HCT116 (cell line): ENCODE measurements around the gene PNMA8C. TPM values are rescaled to one million over a fixed set of nuclear protein-coding genes. Genes with fewer than 3 reads are reported as not detected.

Source experiments
- ATAC-seq: fragments of 200-7000 bp; cut with Tn5 transposase; 2 replicates; pipeline ENCODE4 v1.9.1; 2020; ENCODE audit warnings: mild to moderate bottlenecking, moderate library complexity
- BruUV-seq: library from RNA; stranded (reverse); fragments of 400-500 nt; replicated peaks from 2 replicates; lab custom pipeline; 2021; lab: Mats Ljungman, UMichigan
- CTCF ChIA-PET: fragments of 300-600 bp; sonication (Branson Sonifier 250); formaldehyde crosslinking; loops from one replicate; lab custom pipeline; 2021; ENCODE audit warnings: antibody characterized with exemption; lab: Charles Lee
- POLR2A ChIA-PET: fragments of 300-600, 350-600 bp; sonication (Branson Sonifier 250); formaldehyde crosslinking; loops from one replicate; lab custom pipeline; 2021; ENCODE audit warnings: antibody characterized with exemption; lab: Charles Lee
- RAD21 ChIA-PET, 2 experiments: fragments of 300-600 bp; sonication (Branson Sonifier 250); formaldehyde crosslinking; loops; one replicate each; lab custom pipeline; 2023; ENCODE audit warnings: low total read pairs in 2 of 2; ENCODE audit not compliant: uncharacterized antibody in 2 of 2, unreplicated experiment in 2 of 2, low non-redundant PET in 1 of 2; lab: Charles Lee
- DNase-seq: peaks from one replicate; pipeline ENCODE4 v3.0.0-alpha.2; 2010; ENCODE audit warnings: low read depth, low spot score
- H2AFZ ChIP-seq: fragments of 200-600 bp; shearing (Covaris generic), sonication (generic); 2 replicates; pipeline ENCODE4 v1.6.1; 2017; ENCODE audit warnings: low read depth, mixed run types, mixed read lengths, antibody characterized with exemption, low read length; ENCODE audit not compliant: poor library complexity, severe bottlenecking
- H3K27ac ChIP-seq: 2 replicates; pipeline ENCODE4 v1.5.1; 2012; ENCODE audit warnings: low read depth, low read length
- H3K27me3 ChIP-seq: fragments of 200-600 bp; sonication (generic); 2 replicates; pipeline ENCODE4 v1.6.1; 2016; ENCODE audit warnings: mixed run types, low read length, mixed read lengths; ENCODE audit not compliant: insufficient read depth
- H3K36me3 ChIP-seq, 2 experiments: fragments of 200-500 bp in 1 of 2; fragments of 200-600 bp in 1 of 2; sonication (Bioruptor generic) in 1 of 2; sonication (generic) in 1 of 2; 2 replicates each; pipeline versions ENCODE4 v1.5.1 to v1.6.1; 2014 to 2016; ENCODE audit warnings: low read length in 2 of 2, inconsistent platforms in 1 of 2, mixed read lengths in 1 of 2, mixed run types in 1 of 2; ENCODE audit not compliant: insufficient read depth in 2 of 2, control insufficient read depth in 1 of 2
- H3K4me1 ChIP-seq, 2 experiments: fragments of 200-600 bp in 1 of 2; sonication (generic) in 1 of 2; 2 replicates each; pipeline versions ENCODE4 v1.5.1 to v1.6.1; 2012 to 2017; ENCODE audit warnings: low read length in 2 of 2, inconsistent platforms in 1 of 2, mild to moderate bottlenecking in 1 of 2, mixed read lengths in 1 of 2, mixed run types in 1 of 2, moderate library complexity in 1 of 2; ENCODE audit not compliant: insufficient read depth in 2 of 2, control insufficient read depth in 1 of 2
- H3K4me2 ChIP-seq: fragments of 200-600 bp; sonication (generic); 2 replicates; pipeline ENCODE4 v1.6.1; 2017; ENCODE audit warnings: mixed run types, low read length, mixed read lengths
- H3K4me3 ChIP-seq, 2 experiments: fragments of 200-600 bp in 1 of 2; sonication (generic) in 1 of 2; replicated peaks in 1 of 2; 2 replicates each; pipeline ENCODE4 v1.5.1; 2011 to 2016; ENCODE audit warnings: low read length in 2 of 2, control low read depth in 1 of 2, low read depth in 1 of 2, mild to moderate bottlenecking in 1 of 2, mixed read lengths in 1 of 2, mixed run types in 1 of 2
- H3K79me2 ChIP-seq: fragments of 200-600 bp; sonication (generic); 2 replicates; pipeline ENCODE4 v1.6.1; 2017; ENCODE audit warnings: mild to moderate bottlenecking, mixed run types, low read length, moderate library complexity, mixed read lengths; ENCODE audit not compliant: insufficient read depth
- H3K9ac ChIP-seq: fragments of 200-600 bp; sonication (generic); 2 replicates; pipeline ENCODE4 v1.6.1; 2016; ENCODE audit warnings: low read length, mixed read lengths
- H3K9me2 ChIP-seq: fragments of 200-600 bp; sonication (generic), shearing (Covaris generic); 2 replicates; pipeline ENCODE4 v1.6.1; 2017; ENCODE audit warnings: mixed run types, mild to moderate bottlenecking, moderate library complexity; ENCODE audit not compliant: insufficient read depth
- H3K9me3 ChIP-seq, 2 experiments: fragments of 200-500 bp in 1 of 2; fragments of 200-600 bp in 1 of 2; sonication (Bioruptor generic) in 1 of 2; sonication (generic) in 1 of 2; 2 replicates each; pipeline ENCODE4 v1.6.1; 2014 to 2017; ENCODE audit warnings: low read length in 2 of 2, mixed read lengths in 2 of 2, inconsistent platforms in 1 of 2, low read depth in 1 of 2, mild to moderate bottlenecking in 1 of 2, mixed run types in 1 of 2, moderate library complexity in 1 of 2; ENCODE audit not compliant: control insufficient read depth in 1 of 2, insufficient read depth in 1 of 2
- H4K20me1 ChIP-seq: fragments of 200-600 bp; sonication (generic), shearing (Covaris generic); 2 replicates; pipeline ENCODE4 v1.6.1; 2017; ENCODE audit warnings: mixed run types, mild to moderate bottlenecking, moderate library complexity; ENCODE audit not compliant: insufficient read depth
- ATF3 ChIP-seq: IDR thresholded peaks from 2 replicates; pipeline ENCODE4 v1.6.1; 2012
- CEBPB ChIP-seq: IDR thresholded peaks from 2 replicates; pipeline ENCODE4 v1.6.1; 2012; ENCODE audit warnings: low read depth
- EZH2phosphoT487 ChIP-seq: fragments of 200-600 bp; IDR thresholded peaks from 2 replicates; pipeline ENCODE4 v1.6.1; 2018; ENCODE audit warnings: antibody characterized with exemption, borderline replicate concordance
- POLR2A ChIP-seq: IDR thresholded peaks from 2 replicates; pipeline ENCODE4 v1.7.0; 2011; ENCODE audit warnings: borderline replicate concordance; ENCODE audit not compliant: insufficient read depth, insufficient read length; ENCODE audit errors: extremely low read depth
- POLR2AphosphoS5 ChIP-seq: IDR thresholded peaks from 2 replicates; pipeline ENCODE4 v1.6.1; 2011; ENCODE audit warnings: mild to moderate bottlenecking, low read depth, low read length, moderate library complexity
- RAD21 ChIP-seq: IDR thresholded peaks from 2 replicates; pipeline ENCODE4 v1.6.1; 2012; ENCODE audit warnings: low read depth, mild to moderate bottlenecking
- SRF ChIP-seq: IDR thresholded peaks from 2 replicates; pipeline ENCODE4 v1.6.1; 2012; ENCODE audit warnings: low read depth
- TCF7L2 ChIP-seq: IDR thresholded peaks from 2 replicates; pipeline ENCODE4 v1.7.0; 2011; ENCODE audit warnings: borderline replicate concordance, inconsistent platforms; ENCODE audit not compliant: insufficient read depth, insufficient read length; ENCODE audit errors: extremely low read depth
- YY1 ChIP-seq: IDR thresholded peaks from 2 replicates; pipeline ENCODE4 v1.6.1; 2011; ENCODE audit warnings: low read length, low read depth, moderate library complexity, mild to moderate bottlenecking; ENCODE audit not compliant: insufficient replicate concordance; ENCODE audit errors: extremely low read depth
- ZNF274 ChIP-seq: fragments of 200-500 bp; sonication (Bioruptor generic); IDR thresholded peaks from 2 replicates; pipeline ENCODE4 v1.6.1; 2014; ENCODE audit warnings: mild to moderate bottlenecking, low read depth, low read length, inconsistent platforms
- intact Hi-C: fragments of 100-400 bp; cut with micrococcal nuclease; formaldehyde crosslinking; loops from 2 replicates; pipeline ENCODE4 v1.10.0; 2022
- total RNA-seq: library from RNA; stranded (reverse); gene quantifications from one replicate; pipeline ENCODE4 v1.2.1, GENCODE V29; 2021; ENCODE audit not compliant: unreplicated experiment
- TF ChIP-seq, protein P1 (sequence below): IDR thresholded peaks from 2 replicates; pipeline ENCODE4 v1.6.1; 2012
- TF ChIP-seq, protein P2 (sequence below): IDR thresholded peaks from 2 replicates; pipeline ENCODE4 v1.6.1; 2012; ENCODE audit warnings: low read depth

PNMA8C gene
- total RNA-seq, 1 experiment from 2014 or later: not detected

GRCh38 chr19:46451352-46451751, 22.6 kb upstream of the PNMA8C start:
- Histone ChIP-seq H3K27ac (no peak overlapping the region), H3K36me3 (no peaks in the 10 kb centered on the region), H3K79me2 (no peaks in the 10 kb centered on the region), H3K4me3 (no peak overlapping the region), H2AFZ (no peak overlapping the region), H3K4me1 (no peaks in the 10 kb centered on the region), H3K9ac (no peak overlapping the region), H3K27me3 (no peaks in the 10 kb centered on the region), H3K4me2 (no peak overlapping the region), H4K20me1 (no peaks in the 10 kb centered on the region), H3K9me2 (no peaks in the 10 kb centered on the region), H3K9me3 (no peaks in the 10 kb centered on the region)
- POLR2A ChIA-PET: no interaction called here
- DNase-seq (no peak), ATAC-seq (no peak)
- no TSS peak for BruUV-seq
- RAD21 ChIA-PET: interaction anchor here in 1 of 2 experiments (0.6 kb wide), 1 partner anchor 27 kb away, joined by 4 read pairs; no protein-coding TSS in a partner anchor
- TF ChIP-seq CEBPB: no peak
- no peak for TF ChIP-seq TCF7L2
- no peak for TF ChIP-seq YY1
- TF ChIP-seq POLR2A: no peak
- TF ChIP-seq, protein P1, sequence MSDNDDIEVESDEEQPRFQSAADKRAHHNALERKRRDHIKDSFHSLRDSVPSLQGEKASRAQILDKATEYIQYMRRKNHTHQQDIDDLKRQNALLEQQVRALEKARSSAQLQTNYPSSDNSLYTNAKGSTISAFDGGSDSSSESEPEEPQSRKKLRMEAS: no peak
- no peak for TF ChIP-seq POLR2AphosphoS5
- TF ChIP-seq RAD21: no peak
- no peak for TF ChIP-seq ATF3
- TF ChIP-seq ZNF274: no peak
- no peak for TF ChIP-seq SRF
- TF ChIP-seq EZH2phosphoT487: no peak
- TF ChIP-seq, protein P2, sequence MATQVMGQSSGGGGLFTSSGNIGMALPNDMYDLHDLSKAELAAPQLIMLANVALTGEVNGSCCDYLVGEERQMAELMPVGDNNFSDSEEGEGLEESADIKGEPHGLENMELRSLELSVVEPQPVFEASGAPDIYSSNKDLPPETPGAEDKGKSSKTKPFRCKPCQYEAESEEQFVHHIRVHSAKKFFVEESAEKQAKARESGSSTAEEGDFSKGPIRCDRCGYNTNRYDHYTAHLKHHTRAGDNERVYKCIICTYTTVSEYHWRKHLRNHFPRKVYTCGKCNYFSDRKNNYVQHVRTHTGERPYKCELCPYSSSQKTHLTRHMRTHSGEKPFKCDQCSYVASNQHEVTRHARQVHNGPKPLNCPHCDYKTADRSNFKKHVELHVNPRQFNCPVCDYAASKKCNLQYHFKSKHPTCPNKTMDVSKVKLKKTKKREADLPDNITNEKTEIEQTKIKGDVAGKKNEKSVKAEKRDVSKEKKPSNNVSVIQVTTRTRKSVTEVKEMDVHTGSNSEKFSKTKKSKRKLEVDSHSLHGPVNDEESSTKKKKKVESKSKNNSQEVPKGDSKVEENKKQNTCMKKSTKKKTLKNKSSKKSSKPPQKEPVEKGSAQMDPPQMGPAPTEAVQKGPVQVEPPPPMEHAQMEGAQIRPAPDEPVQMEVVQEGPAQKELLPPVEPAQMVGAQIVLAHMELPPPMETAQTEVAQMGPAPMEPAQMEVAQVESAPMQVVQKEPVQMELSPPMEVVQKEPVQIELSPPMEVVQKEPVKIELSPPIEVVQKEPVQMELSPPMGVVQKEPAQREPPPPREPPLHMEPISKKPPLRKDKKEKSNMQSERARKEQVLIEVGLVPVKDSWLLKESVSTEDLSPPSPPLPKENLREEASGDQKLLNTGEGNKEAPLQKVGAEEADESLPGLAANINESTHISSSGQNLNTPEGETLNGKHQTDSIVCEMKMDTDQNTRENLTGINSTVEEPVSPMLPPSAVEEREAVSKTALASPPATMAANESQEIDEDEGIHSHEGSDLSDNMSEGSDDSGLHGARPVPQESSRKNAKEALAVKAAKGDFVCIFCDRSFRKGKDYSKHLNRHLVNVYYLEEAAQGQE: no peak
- CTCF ChIA-PET: no interaction called here
- intact Hi-C loops: no loop called here
